HG03103 (cell line): Measurements from ENCODE around the gene ZNF821.
"Not testable (repeated sequence)": the region's sequence is repeated elsewhere in the genome, so short reads cannot be mapped to it uniquely, and the experiment has no call there.

Experiments used
- ATAC-seq: cut with Tn5 transposase; IDR thresholded peaks from one replicate; pipeline ENCODE4 v1.9.1; 2021; ENCODE audit warnings: low read depth; ENCODE audit not compliant: unreplicated experiment

ZNF821 gene

DNA sequence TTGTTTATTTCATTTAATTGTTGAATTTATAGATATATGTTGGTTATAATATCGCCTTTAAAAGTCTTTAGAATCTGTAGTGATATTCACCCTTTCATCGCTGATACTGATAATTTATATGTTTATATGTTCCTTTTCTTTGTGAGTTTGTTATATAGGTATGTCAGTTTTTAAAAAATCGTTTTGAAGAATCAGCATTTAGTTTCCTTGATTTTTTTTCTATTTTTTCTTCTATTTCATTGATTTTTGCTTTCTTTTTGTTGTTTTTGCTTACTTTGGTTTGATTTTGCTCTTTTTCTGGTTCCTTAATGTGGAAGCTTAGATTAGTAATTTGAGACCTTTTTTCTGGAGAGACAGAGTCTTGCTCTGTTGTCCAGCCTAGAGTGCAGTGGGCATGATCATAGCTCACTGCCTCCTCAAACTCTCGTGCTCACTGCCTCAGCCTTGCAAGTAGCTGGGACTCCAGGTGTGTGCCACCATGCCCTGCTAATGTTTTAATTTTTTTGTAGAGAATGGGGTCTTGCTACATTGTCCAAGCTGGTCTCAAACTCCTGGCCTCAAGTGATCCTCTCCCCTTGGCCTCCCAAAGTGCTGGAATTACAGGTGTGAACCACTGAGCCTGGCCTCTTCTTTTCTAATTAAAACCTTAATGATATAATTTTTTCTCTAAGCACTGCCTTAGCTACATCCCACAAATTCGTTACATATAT, 18.8 kb upstream of the ZNF821 start:
- ATAC-seq, result no peak

DNA sequence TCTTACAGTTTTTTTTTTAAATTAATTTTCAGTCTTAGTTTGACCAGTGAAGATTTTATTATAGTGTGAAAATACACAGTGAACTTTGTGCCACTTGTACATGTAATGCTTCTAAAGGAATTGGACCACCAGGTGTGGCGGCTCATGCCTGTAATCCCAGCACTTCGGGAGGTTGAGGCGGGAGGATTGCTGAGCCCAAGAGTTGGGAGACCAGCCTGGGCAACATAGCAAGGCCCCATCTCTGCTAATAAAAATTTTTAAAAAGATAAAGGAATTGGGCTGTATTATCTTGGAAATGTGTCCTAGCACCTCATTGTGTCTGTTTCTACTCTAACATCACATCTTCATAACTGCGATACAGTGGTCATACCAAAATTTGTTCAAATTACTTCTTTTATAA, 15.2 kb upstream of the ZNF821 start:
- ATAC-seq, result no peak

DNA sequence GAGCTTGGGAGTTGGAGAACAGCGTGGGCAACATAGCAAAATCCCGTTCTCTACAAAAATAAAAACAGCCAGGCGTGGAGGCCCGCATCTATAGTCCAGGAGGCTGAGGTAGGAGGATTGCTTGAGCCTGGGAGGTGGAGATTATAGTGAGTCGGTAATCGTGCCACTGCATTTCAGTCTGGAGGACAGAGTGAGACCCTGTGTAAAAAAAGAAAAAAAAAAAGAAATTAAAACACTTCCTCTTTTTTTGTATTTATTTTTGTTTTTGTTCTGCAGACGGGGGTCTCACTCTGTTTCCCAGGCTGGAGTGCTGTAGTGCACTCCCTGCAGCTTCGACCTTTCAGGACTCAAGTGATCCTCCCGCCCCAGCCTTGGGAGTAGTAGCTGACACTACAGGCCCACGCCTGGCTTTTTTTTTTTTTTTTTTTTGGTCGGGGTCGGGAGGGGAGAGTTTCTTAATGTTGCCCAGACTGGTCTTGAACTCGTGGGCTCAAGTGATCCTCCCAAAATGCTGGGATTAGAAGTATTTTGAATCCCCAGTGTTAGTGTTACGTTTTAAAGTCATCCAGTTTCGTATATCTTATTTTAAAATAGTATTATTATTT, 12.9 kb upstream of the ZNF821 start:
- ATAC-seq, result no peak

DNA sequence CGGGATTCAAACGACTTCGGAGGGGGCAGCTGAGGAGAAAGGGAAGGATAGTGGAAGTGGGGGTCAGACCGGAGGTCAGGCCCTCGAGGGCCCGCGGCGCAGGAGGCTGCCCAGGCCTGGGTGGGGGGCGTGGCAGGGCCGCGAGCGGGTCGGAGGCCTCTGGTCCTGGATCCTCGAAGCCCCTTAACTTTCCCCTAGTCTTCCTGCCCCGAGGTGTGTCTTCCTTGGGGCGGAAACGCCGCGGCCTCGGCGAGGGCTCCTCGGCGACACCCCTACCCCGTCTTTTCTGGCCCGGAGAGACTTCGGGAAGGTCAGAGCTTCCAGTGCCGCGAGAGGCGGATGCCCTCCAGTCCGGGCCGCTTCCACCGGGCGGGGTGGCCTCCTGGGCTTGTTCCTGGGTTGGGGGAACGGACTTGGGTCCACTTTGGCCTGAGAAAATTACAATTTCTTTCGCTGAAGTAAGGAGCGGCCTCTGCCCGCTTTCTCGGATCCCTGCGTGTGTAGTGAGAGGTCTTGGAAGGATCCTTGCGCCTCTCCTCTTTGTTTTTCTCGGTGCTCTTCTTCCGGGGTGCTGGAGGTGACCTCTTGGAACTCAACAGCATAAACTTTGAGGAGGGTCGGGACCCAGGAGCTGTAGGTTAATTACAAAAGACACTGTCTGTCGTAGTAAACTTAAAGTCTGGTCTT, 11.8 kb upstream of the ZNF821 start:
- ATAC-seq, result peak; percentile 9

DNA sequence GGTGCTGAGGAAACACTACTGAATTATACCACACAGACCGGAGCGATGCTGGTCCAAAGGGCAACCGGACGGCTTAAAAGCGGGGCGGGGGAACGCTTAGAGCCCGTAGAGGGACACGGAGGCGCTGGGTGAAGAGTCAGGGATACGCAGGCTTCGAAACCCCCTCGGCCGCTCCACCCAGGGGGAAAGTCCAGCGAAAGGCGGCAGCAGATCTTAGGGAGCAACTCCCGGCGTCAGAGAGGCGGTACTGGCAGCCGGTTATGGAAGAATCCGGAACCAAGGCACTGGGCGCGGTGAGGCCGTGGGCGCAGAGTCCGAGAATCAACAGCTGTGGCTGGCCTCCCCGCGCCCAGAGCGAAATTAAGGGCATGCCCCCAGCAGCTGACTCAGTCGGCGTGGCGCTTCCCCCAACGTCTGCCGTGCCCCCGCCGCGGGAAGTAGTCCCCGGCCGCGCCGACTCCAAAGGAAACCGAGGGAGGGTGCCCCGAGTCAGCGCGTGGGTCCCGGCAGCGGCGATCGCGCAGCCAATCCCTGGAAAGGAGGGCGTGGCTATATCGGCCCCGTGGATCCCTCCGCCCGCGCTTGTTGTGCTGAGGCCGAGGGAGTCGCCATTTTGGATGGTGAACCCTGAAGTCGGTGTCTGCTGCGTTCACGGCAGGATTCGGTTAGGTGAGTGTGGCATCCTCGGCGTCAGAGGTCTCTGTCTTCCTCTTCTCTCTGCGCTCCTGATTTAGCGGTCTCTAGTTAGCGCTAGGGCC, 11.1 kb upstream of the ZNF821 start, which contains the start of gene IST1:
Gene IST1 (plus strand): TSS at position 611 of the 758 bp plus-strand sequence. CDS start 20,110 bp downstream, outside the sequence.
- ATAC-seq, result peak; percentile 76

DNA sequence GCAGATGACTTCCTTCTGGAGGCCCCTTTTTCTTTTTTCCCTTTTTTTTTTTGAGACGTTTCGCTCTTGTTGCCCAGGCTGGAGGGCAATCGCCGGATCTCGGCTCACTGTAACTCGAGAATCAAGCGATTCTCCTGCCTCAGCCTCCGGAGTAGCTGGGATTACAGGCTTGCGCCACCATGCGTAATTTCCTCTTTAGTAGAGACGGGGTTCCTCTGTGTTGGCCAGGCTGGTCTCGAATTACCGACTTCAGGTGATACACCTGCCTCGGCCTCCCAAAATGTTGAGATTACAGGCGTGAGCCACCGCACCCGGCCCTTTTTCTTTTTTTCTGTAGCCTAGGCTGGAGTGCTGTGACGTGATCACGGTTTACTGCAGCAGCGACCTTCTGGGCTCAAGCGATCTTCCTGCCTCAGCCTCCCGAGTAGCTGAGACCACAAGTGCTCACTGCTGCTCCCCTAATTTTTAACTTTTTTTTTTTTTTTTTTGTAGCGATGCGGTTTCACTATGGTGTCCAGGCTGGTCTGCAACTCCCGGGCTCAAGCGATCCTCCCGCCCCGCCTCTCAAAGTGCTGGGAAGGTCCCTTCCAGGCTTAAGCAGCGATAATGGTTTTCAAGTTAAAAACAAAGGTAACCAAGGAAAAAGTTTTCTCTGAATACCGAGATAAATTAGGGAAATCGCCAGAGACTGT, 10.4 kb upstream of the ZNF821 start:
- peak; percentile 14 for ATAC-seq

DNA sequence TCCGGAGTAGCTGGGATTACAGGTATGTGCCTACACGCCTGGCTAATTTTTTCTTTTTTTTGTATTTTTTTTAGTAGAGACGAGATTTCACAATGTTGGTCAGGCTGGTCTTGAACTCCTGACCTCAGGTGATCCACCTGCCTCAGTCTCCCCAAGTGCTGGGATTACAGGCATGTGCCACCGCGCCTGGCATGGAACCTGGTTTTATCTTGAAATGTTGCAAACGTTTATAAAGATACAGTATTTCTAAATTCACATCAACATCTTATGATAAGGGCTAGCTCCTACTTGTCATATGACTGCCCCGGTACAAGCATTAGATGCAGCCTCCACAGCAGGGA, 9.9 kb upstream of the ZNF821 start:
- ATAC-seq, result no peak

DNA sequence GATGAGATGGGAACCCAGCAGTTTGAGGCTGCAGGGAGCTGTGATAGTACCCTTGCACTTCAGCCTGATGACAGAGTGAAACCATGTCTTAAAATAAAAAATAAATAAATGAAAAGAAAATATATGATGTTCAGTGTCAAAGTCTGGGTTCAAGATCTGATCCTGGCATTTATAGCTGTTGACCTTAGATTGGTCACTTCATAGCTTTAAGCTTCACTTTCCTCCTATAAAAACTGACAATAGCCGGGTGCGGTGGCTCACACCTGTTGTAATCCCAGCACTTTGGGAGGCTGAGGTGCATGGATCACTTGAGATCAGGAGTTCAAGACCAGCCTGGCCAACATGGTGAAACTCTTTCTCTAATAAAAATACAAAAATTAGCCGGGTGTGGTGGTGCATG, 5.2 kb upstream of the ZNF821 start:
- ATAC-seq, result no peak

DNA sequence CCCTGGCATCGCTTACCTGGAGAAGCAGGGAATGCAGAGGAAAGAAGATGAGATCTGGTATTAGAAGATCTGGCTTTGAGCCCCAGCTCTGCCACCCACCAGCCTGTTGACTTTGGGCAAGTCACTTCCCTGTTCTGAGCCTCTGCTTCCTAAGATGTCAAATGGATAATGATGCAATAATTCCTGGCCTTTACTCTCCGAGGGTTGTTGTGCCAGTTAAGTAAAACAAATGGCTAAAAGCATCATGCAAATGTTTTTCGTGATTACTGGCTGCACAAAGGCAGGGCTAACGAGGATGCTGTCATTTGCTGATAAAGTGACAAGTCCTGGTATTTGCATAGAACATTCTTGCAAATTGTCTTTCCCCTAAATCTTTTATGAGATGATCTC, 1.3 kb upstream of the ZNF821 start:
- no peak for ATAC-seq

DNA sequence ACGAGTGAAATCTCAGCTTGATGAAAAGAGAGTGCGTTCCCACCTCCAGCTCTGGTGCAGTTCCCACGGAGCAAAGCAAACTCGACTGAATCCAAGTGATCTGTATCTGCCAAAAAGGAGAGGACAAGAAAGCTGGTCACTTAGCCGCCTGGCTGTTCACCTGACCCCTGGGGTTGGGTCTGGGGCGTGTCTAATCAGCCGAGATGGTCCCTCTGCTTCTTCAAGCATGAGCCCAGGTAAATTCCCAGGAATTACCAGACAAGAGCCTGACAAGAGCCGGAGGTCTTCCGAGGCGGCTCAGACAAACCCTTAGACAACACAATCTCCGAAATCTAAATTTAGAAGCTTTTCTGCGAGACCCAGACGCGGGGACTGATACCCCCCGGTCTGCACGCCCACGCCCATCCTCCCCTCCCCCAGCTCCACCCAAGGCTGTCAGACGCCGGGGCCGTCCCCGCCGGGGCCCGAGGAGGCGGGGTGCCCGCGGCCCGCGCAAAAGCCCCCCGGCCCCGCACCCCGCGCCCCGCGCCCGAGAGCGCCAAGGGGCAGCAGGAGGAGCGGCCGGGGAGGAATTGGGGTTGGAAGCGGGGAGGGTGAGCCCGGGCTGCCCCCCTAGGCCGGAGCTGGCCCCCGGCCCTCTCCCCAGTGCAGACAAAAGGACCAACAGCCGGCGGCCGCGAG, 674 bp downstream of the ZNF821 start:
- ATAC-seq, result peak; percentile 30

DNA sequence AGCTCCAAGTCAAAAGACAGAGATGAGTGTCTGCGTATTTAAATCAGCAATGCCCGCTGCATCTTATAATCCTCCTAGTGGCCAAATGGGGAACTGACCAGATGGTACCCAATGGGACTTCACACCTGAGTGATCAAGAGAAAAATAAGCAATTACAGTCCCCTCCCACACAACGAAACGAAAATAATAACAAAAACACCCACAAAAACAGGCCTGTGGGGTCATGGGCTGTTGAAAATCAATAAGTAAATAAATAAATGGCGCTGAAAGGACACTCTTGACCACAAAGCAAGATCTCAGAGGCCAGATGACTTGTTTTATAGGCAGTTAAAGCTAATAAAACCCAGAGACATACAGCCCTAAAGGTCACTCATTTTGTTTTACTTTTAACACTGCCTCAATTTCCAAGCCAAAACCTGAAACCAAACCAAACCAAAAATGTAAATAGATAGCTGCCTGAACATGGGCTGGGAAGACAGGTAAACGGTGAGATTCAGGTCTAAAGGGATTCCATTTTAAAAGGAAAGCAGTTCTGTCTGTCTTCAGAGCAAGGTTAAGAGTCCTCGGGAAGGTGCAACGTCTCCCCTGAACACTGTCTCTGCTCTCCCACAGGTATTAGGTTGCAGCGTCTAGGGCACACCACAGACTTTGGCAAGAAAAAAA, 1.3 kb downstream of the ZNF821 start:
- ATAC-seq, result no peak

DNA sequence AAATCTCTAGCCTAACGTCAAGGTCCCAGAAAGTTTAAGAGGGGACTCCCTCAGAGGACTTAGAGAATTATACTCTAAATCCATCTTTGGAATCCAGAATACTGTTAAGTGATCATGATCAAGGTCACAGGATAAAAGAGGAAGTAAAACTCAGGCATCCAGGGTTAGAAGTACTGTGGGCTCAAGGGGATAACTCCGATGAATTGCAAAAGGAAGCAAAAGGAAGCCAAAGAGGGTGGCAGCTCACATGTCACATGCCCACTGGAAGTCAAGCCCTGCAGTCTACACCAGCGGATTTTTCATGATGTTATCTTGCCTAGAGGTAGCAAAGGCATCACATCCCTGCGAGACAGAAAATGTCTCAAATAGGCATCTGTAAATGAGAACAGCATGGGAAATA, 3.8 kb downstream of the ZNF821 start:
- ATAC-seq, result no peak

DNA sequence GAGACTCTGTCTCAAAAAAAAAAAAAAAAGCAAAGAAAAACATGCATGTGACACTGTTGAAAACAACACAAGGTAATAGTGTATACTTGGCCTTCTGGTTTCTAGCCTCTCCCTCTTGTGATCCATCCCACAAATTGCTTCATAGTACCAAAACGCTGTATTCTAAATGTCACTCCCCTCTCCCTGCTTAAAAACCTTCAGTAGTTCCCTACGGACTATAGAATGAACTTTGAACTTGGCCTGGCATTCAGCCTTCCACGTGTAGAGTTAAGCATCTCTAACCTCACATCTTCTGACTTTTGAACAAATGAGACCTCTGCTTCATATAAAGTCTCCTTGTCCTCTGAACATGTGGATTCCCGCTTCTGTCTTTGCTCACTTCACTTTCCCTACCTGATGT, 5.1 kb downstream of the ZNF821 start:
- no peak for ATAC-seq

DNA sequence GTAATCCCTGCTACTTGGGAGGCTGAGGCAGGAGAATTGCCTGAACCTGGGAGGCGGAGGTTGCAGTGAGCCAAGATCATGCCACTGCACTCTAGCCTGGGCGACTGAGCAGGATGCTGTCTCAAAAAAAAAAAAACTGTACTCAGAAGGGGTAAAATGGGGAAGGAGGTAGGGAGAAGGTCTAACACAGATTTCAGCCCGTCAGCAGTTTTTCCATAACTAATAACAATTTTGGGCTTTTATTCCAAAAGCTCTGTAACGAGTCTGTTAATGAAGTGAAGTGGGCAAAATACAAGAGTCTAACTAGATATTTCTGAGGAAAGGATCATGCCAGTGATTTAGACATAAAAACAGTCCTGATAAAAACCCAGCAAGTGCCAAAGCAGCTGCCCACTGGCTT, 10.8 kb downstream of the ZNF821 start:
- no peak for ATAC-seq

DNA sequence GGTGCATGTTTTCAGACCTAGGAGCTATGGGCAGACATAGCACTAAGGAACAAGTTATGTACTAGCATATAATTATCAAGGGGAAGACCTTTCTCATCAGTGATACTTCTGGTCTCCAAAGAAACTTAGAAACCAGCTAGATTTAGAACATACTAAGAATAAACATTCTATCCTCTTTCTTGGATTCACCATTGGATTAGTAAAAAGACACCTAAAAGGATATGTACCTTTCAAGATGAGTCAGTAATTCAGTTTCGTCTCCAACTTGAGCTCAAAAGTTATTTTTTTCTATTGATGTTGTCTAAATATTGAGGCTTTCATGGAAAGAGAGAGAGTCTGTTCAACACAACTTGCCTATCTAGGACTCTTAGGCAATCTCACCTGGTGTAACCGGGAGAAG, 13.2 kb downstream of the ZNF821 start:
- ATAC-seq, result no peak

DNA sequence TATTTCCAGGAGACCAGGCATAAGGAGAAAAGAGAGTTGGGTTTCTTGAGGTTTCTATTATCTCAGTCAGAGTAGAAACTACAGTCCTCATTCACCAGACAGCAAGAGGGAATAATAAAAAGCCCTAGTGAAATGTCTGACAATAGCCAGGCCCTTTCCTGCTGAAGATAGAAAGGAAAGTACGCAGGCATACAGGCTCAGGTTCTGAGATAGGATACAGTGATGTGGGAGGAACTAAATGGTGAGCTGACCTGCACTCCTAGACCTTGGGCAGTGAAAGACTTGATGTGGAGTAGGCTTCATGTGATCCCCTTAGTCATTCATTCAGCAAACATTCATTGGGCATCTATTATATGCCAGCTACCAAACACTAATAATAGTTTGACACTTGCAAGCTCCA, 14.9 kb downstream of the ZNF821 start:
- no peak for ATAC-seq

DNA sequence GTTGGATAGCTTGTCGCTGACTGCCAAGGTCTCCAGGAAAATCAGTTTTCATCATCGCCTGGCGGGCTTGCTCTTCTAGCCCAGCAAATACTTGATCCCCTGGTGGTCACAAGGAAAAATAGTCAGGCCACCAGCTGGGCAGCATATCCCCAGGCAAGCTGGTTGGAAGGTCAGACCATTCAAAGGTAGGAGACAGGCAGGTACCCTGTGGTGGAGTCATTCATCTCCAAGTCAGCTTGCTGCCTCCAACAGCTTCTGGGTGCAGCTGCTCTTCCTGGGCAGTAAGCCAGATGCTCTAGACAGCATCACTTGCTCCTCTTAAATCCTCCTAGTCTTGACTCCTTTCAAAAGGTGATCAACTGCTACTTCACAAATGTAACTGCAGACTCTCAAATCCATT, 16.0 kb downstream of the ZNF821 start:
- no peak for ATAC-seq

DNA sequence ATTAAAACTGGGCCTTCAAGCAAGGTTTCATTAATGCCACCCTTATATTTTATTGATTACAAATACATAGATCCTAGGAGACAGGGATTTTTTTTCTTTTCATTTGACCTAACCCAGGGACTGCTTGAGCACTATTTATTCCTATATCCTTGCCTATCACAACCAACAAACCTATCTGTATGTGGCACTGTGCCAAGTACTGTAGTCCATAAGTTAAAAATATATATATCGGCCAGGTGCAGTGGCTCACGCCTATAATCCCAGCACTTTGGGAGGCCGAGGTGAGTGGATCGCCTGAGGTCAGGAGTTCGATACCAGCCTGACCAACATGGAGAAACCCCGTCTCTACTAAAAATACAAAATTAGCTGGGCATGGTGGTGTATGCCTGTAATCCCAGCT, 16.8 kb downstream of the ZNF821 start:
- not testable (repeated sequence) for ATAC-seq

DNA sequence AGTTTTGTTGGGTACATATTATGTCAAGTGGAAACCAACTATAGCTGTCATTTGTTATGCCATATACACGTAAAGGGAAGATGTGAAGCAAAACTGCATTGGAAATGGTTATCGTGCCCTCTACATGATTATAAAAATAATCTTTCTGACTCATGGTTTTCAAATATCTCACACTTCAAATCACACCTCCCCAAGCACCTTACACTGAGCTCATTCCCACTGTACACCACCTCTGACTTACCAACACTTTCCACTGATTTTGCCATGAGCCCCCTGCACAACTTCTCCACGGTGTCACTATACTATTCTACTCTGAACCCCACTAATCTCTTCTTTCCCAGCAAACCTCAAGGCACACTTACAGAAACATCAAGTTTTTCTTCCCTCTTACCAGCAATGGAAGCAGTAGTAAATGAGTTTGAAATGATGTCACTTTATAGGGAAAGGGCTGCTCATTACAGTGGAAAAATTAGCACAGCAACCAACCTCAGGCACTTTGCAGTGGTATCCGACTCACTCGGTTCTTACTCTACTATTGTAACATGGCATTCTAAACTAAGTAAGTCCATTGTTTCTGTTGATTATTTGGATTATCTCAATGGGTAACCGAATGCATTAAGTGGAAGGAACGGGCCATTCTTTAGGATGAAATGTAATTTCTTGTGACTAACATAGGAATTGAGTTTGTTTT, 18.7 kb downstream of the ZNF821 start:
- no peak for ATAC-seq
